ENCODE measurements around the gene PSD4. TPM values are rescaled to one million over a fixed set of nuclear protein-coding genes. Genes with fewer than 3 reads are reported as not detected.

The PSD4 gene
- total and polyA plus RNA-seq, 10 donors: 43.9 to 154 (median 88.1) TPM

DNA sequence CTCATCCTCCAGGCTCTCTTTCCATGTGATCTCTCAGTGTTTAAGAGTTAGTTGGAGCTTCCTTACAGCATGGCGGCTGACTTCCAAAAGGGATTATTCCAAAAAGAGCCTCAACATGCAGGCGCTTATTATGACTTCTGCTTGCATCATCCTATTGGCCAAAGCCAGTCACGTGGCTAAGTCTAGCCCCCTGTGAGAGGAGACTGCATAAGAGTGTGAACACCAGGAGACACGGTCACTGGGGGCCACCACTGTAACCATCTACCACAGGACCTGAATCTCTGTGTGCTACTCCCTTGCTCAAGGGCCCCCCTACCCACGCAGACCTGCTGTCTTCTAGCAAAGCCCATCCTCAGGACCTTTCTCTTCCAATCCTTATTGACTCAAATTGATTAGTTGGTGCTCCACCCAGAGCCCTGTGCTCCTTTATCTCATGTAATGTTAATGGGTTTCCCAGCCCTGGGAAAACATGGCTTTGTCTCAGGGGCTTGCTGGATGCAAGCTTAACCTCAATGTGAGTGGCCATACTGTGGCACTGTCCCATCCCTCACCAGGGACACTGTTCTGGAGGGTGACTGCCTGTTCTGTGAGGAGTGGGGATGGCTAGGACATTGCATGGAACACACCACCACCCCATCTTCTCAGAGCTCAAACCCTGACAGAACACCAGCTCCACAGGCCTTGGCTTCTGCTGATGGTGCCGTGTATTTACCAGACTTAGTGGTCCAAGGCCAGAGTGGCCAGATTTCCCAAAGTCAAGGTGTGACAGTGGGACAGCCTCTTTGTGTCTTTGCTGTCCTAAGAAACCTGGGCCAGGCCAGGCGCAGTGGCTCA is 42.2 kb upstream of the PSD4 start:
- WGBS, 5 donors: 81 to 94% (median 86%) methylated on average over 7 of the region's 7 CpGs
- Histone ChIP-seq H3K27ac (no peak overlapping the region), H3K4me1 (peaks cover 0 to 18% (median 2%) of the 10 kb centered on the region in 6 donors), H3K9me3 (no peaks in the 10 kb centered on the region), H3K27me3 (replicated peaks in 1 of 7) (no peaks in the 10 kb centered on the region), H3K36me3 (peaks cover 0 to 49% (median 0%) of the 10 kb centered on the region in 6 donors), H3K4me3 (no peak overlapping the region)
- intact Hi-C loops (cut with DNase I; ENCODE audit: low total_unique reads): no loop called here
- no peak for DNase-seq
- no peak for TF ChIP-seq POLR2AphosphoS5 (IDR thresholded peaks at IDR 0.05)
- TF ChIP-seq POLR2A (IDR thresholded peaks at IDR 0.05): no peak
- no peak for TF ChIP-seq CTCF (IDR thresholded peaks at IDR 0.05 in 8 of 11, conservative IDR thresholded peaks at IDR 0.05 in 3 of 11)

DNA sequence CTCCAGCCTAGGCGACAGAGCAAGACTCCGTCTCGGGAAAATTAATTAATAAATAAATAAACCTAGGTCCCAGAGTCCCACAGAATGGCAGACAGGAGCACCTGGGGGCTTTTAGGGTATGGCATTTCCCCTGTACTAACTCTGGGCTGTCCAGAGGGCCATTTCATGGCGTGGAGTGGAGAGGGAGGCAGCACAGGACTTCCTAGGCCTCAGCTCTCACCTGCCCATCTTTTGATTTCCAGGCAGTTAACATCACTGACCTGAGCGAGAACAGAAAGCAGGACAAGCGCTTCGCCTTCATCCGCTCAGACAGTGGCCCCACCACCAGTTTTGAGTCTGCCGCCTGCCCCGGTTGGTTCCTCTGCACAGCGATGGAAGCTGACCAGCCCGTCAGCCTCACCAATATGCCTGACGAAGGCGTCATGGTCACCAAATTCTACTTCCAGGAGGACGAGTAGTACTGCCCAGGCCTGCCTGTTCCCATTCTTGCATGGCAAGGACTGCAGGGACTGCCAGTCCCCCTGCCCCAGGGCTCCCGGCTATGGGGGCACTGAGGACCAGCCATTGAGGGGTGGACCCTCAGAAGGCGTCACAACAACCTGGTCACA is 41.3 kb upstream of the PSD4 start:
- WGBS, 5 donors: 87 to 94% (median 91%) methylated on average over 16 to 17 of the region's 17 CpGs
- no peak for TF ChIP-seq CTCF (IDR thresholded peaks at IDR 0.05 in 8 of 11, conservative IDR thresholded peaks at IDR 0.05 in 3 of 11)
- no peak for TF ChIP-seq POLR2A (IDR thresholded peaks at IDR 0.05)
- no peak for TF ChIP-seq POLR2AphosphoS5 (IDR thresholded peaks at IDR 0.05)
- Histone ChIP-seq H3K36me3 (peaks cover 0 to 49% (median 0%) of the 10 kb centered on the region in 6 donors), H3K27me3 (replicated peaks in 1 of 7) (no peaks in the 10 kb centered on the region), H3K4me1 (peaks cover 0 to 22% (median 0%) of the 10 kb centered on the region in 6 donors), H3K4me3 (no peak overlapping the region), H3K9me3 (no peaks in the 10 kb centered on the region), H3K27ac (no peak overlapping the region)
- DNase-seq: peak; percentile 56
- intact Hi-C loops (cut with DNase I; ENCODE audit: low total_unique reads): no loop called here

DNA sequence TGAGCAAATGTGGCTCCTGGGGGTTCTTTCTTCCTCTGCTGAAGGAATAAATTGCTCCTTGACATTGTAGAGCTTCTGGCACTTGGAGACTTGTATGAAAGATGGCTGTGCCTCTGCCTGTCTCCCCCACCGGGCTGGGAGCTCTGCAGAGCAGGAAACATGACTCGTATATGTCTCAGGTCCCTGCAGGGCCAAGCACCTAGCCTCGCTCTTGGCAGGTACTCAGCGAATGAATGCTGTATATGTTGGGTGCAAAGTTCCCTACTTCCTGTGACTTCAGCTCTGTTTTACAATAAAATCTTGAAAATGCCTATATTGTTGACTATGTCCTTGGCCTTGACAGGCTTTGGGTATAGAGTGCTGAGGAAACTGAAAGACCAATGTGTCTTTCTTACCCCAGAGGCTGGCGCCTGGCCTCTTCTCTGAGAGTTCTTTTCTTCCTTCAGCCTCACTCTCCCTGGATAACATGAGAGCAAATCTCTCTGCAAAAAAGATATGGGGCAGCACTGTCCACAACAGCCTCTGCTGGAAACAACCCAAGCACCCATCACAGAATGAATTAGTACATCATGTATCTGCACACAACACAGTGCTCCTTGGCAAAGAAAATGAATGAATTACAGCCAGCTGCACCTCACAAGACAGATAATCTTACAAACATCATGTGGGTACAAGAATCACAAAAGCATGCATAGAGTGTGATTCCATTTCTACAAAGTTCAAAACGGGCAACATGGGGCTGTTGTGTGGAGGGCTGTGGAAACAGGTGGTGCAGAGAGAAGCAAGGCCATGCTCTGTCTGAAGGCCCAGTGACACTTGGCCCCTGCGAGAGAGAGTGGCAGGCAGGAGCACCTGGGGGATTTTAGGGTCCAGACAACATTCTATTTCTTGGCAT is 39.8 kb upstream of the PSD4 start:
- Histone ChIP-seq H3K27ac (no peak overlapping the region), H3K36me3 (peaks cover 0 to 49% (median 0%) of the 10 kb centered on the region in 6 donors), H3K9me3 (no peaks in the 10 kb centered on the region), H3K4me3 (no peak overlapping the region), H3K4me1 (peaks cover 0 to 27% (median 8%) of the 10 kb centered on the region in 6 donors), H3K27me3 (replicated peaks in 1 of 7) (no peaks in the 10 kb centered on the region)
- 61 to 69% (median 65%) methylated on average over 7 of the region's 7 CpGs for WGBS, 5 donors
- TF ChIP-seq CTCF (IDR thresholded peaks at IDR 0.05 in 8 of 11, conservative IDR thresholded peaks at IDR 0.05 in 3 of 11) (no peak), POLR2A (IDR thresholded peaks at IDR 0.05) (no peak), POLR2AphosphoS5 (IDR thresholded peaks at IDR 0.05) (no peak)
- intact Hi-C loops (cut with DNase I; ENCODE audit: low total_unique reads): no loop called here
- no peak for DNase-seq
